HCT116 (cell line): ENCODE data around the gene KIAA1671. TPM values are rescaled to one million over a fixed set of nuclear protein-coding genes. Genes with fewer than 3 reads are reported as not detected.
A peak's percentile ranks its signal among the peaks of the same experiment; 100 is the strongest.

Experiments
- CEBPB ChIP-seq: IDR thresholded peaks from 2 replicates; pipeline ENCODE4 v1.6.1; 2012; ENCODE audit warnings: low read depth
- CTCF ChIP-seq, 3 experiments: fragments of 200-600 bp in 1 of 3; sonication (generic) in 1 of 3; IDR thresholded peaks in 2 of 3; conservative IDR thresholded peaks in 1 of 3; 2 replicates each; pipeline ENCODE4 v1.5.1; 2012 to 2017; ENCODE audit warnings: low read depth in 2 of 3, low read length in 2 of 3, antibody characterized with exemption in 1 of 3, borderline replicate concordance in 1 of 3, control low read depth in 1 of 3, mild to moderate bottlenecking in 1 of 3, mixed read lengths in 1 of 3, mixed run types in 1 of 3, moderate library complexity in 1 of 3; ENCODE audit not compliant: insufficient read depth in 1 of 3
- EGR1 ChIP-seq: IDR thresholded peaks from 2 replicates; pipeline ENCODE4 v1.6.1; 2012; ENCODE audit warnings: low read depth
- ELF1 ChIP-seq: IDR thresholded peaks from 2 replicates; pipeline ENCODE4 v1.6.1; 2012; ENCODE audit warnings: low read depth, borderline replicate concordance
- FOSL1 ChIP-seq: IDR thresholded peaks from 2 replicates; pipeline ENCODE4 v1.6.1; 2012; ENCODE audit warnings: low read depth
- JUND ChIP-seq: IDR thresholded peaks from 2 replicates; pipeline ENCODE4 v1.6.1; 2012
- POLR2A ChIP-seq: IDR thresholded peaks from 2 replicates; pipeline ENCODE4 v1.7.0; 2011; ENCODE audit warnings: borderline replicate concordance; ENCODE audit not compliant: insufficient read depth, insufficient read length; ENCODE audit errors: extremely low read depth
- RAD21 ChIP-seq: IDR thresholded peaks from 2 replicates; pipeline ENCODE4 v1.6.1; 2012; ENCODE audit warnings: low read depth, mild to moderate bottlenecking
- SIN3A ChIP-seq: IDR thresholded peaks from 2 replicates; pipeline ENCODE4 v1.6.1; 2012; ENCODE audit warnings: low read depth
- SP1 ChIP-seq: IDR thresholded peaks from 2 replicates; pipeline ENCODE4 v1.6.1; 2012; ENCODE audit warnings: low read depth
- SRF ChIP-seq: IDR thresholded peaks from 2 replicates; pipeline ENCODE4 v1.6.1; 2012; ENCODE audit warnings: low read depth
- TCF7L2 ChIP-seq: IDR thresholded peaks from 2 replicates; pipeline ENCODE4 v1.7.0; 2011; ENCODE audit warnings: borderline replicate concordance, inconsistent platforms; ENCODE audit not compliant: insufficient read depth, insufficient read length; ENCODE audit errors: extremely low read depth
- YY1 ChIP-seq: IDR thresholded peaks from 2 replicates; pipeline ENCODE4 v1.6.1; 2011; ENCODE audit warnings: low read length, low read depth, moderate library complexity, mild to moderate bottlenecking; ENCODE audit not compliant: insufficient replicate concordance; ENCODE audit errors: extremely low read depth
- ZFX ChIP-seq: fragments of 450-650 bp; IDR thresholded peaks from 2 replicates; pipeline ENCODE4 v1.6.1; 2017
- ZNF274 ChIP-seq: fragments of 200-500 bp; sonication (Bioruptor generic); IDR thresholded peaks from 2 replicates; pipeline ENCODE4 v1.6.1; 2014; ENCODE audit warnings: mild to moderate bottlenecking, low read depth, low read length, inconsistent platforms
- total RNA-seq: library from RNA; stranded (reverse); gene quantifications from one replicate; pipeline ENCODE4 v1.2.1, GENCODE V29; 2021; ENCODE audit not compliant: unreplicated experiment
- TF ChIP-seq, protein P1 (sequence below): IDR thresholded peaks from 2 replicates; pipeline ENCODE4 v1.6.1; 2012; ENCODE audit warnings: low read depth
- TF ChIP-seq, protein P2 (sequence below): IDR thresholded peaks from 2 replicates; pipeline ENCODE4 v1.6.1; 2012

The KIAA1671 gene
- total RNA-seq, 1 experiment from 2014 or later: 36.8 TPM

DNA sequence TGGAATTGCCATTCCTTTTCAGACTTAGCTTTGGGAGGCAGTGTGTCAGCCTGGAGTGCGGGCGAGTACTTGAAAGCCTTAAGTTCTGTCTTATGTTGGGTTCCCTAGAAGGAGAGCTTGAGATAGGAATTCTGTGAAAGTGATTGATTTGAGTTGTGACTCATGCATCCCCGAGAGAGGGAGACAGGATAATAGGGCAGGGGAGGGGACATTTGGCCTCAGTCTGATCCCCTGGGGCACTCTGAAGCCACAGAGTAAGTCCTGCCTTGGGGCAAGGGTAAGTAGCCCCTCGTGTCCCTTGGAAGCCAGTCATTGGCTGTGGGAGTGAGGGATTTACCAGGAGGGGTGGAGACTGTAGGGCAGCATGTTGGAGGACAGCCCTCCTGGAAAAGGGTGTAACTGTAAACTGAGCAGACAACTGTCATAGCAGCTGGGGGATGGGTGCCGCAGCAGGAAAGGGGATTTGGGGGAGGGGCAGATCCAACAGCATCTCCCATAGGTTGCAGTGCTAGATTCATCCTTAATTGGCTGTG lies 44.0 kb downstream of the KIAA1671 start (continued):
- TF ChIP-seq, protein P1, sequence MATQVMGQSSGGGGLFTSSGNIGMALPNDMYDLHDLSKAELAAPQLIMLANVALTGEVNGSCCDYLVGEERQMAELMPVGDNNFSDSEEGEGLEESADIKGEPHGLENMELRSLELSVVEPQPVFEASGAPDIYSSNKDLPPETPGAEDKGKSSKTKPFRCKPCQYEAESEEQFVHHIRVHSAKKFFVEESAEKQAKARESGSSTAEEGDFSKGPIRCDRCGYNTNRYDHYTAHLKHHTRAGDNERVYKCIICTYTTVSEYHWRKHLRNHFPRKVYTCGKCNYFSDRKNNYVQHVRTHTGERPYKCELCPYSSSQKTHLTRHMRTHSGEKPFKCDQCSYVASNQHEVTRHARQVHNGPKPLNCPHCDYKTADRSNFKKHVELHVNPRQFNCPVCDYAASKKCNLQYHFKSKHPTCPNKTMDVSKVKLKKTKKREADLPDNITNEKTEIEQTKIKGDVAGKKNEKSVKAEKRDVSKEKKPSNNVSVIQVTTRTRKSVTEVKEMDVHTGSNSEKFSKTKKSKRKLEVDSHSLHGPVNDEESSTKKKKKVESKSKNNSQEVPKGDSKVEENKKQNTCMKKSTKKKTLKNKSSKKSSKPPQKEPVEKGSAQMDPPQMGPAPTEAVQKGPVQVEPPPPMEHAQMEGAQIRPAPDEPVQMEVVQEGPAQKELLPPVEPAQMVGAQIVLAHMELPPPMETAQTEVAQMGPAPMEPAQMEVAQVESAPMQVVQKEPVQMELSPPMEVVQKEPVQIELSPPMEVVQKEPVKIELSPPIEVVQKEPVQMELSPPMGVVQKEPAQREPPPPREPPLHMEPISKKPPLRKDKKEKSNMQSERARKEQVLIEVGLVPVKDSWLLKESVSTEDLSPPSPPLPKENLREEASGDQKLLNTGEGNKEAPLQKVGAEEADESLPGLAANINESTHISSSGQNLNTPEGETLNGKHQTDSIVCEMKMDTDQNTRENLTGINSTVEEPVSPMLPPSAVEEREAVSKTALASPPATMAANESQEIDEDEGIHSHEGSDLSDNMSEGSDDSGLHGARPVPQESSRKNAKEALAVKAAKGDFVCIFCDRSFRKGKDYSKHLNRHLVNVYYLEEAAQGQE: no peak
- TF ChIP-seq SRF (no peak), YY1 (no peak), CEBPB (no peak), SIN3A (0 out of 2 replicates have a peak, but pooled peaks have one; percentile 39), EGR1 (no peak), CTCF (IDR thresholded peaks at IDR 0.05 in 2 of 3, conservative IDR thresholded peaks at IDR 0.05 in 1 of 3; ENCODE audit: borderline replicate concordance in 1 of 3, insufficient read depth in 1 of 3, low read depth in 2 of 3, low read length in 2 of 3) (no peak), POLR2A (no peak), FOSL1 (peak; percentile 59), ZFX (no peak), ELF1 (no peak), TCF7L2 (peak; percentile 60), JUND (no peak), RAD21 (no peak), ZNF274 (no peak), SP1 (peak; percentile 34; the same call in 1 of the 2 replicates)
- TF ChIP-seq, protein P2, sequence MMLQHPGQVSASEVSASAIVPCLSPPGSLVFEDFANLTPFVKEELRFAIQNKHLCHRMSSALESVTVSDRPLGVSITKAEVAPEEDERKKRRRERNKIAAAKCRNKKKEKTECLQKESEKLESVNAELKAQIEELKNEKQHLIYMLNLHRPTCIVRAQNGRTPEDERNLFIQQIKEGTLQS: no peak
